ENCODE measurements around the gene EVC. TPM values are rescaled to one million over a fixed set of nuclear protein-coding genes. Genes with fewer than 3 reads are reported as not detected.

EVC gene
- total RNA-seq, 4 donors from 2014 or later, result 4.9 to 48.3 (median 38.0) TPM

DNA sequence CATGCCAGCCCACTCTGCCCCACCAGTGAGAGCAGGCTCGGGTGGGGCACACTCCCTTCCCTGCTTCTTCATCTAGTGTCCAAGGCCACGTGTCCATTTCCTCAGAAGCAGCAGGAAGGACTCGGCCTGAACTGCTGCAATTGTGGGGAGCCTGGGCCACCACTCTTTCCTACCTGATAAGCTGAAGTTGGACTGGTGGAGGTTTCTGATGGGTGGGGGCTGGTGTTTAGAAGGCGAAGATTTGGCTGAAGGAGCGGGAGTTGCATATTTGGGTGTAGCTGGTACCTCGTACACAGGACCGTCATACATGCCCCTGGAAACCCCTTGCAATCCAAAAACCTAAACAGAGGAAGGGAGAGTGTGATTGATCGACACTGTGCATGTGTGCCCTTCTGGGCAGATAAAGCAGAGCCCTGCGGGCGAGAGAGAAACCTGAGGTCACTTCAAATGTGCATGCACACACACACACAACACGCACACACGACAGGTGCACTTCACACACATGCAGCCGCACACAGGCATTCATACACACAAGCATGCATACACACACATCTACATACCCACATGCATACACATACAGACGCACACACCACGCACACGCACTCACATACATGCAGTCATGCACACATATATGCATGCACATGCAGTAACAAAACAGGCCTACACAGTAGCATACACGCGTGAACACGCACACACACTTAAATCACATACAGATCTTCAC lies 114.5 kb downstream of the EVC start:
- Histone ChIP-seq H3K36me3 (no peaks in the 10 kb centered on the region), H3K27me3 (no peaks in the 10 kb centered on the region), H3K27ac (no peak overlapping the region), H3K4me3 (no peak overlapping the region), H3K4me1 (no peaks in the 10 kb centered on the region), H3K9me3 (no peaks in the 10 kb centered on the region)
- no peak for TF ChIP-seq CTCF (IDR thresholded peaks at IDR 0.05)
- no peak for TF ChIP-seq POLR2A (IDR thresholded peaks at IDR 0.05)
- no peak for DNase-seq
- intact Hi-C loops (cut with DNase I; ENCODE audit: low total_unique reads), result no loop called here

- Histone ChIP-seq H3K27me3 (no peaks in the 10 kb centered on the region), H3K9me3 (no peaks in the 10 kb centered on the region), H3K4me1 (no peaks in the 10 kb centered on the region), H3K4me3 (no peak overlapping the region), H3K36me3 (no peaks in the 10 kb centered on the region), H3K27ac (no peak overlapping the region)
- no peak for TF ChIP-seq POLR2A (IDR thresholded peaks at IDR 0.05)
- TF ChIP-seq CTCF (IDR thresholded peaks at IDR 0.05), result no peak
- intact Hi-C loops (cut with DNase I; ENCODE audit: low total_unique reads), result no loop called here
- no peak for DNase-seq
These were observed 115.6 kb downstream of the EVC start for GRCh38 chr4:5826437-5827107.

- Histone ChIP-seq H3K27ac (no peak overlapping the region), H3K9me3 (no peaks in the 10 kb centered on the region), H3K36me3 (no peaks in the 10 kb centered on the region), H3K27me3 (no peaks in the 10 kb centered on the region), H3K4me1 (no peaks in the 10 kb centered on the region), H3K4me3 (no peak overlapping the region)
- DNase-seq, result no peak
- TF ChIP-seq POLR2A (IDR thresholded peaks at IDR 0.05) (no peak), CTCF (IDR thresholded peaks at IDR 0.05) (no peak)
- intact Hi-C loops (cut with DNase I; ENCODE audit: low total_unique reads), result no loop called here
These were observed 116.4 kb downstream of the EVC start for GRCh38 chr4:5827108-5828004.

DNA sequence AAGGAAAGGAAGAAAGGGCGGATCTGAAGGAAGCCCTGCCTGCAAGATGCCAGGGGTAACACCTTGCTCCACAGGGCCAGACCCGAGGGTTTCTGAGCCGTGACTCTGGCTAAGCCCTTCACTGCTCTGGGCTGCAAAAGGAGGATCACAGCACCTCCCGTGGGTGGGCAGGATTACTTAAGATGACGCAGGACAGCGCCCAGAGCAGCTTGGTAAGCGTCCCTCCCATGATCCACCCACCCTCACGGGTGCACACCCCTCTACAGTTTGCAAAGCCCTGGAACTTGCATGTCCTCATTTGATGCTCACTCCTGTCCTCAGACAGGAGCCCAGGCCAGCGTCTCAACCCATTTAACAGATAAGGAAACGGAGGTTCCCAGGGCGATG lies 117.0 kb downstream of the EVC start:
- intact Hi-C loops (cut with DNase I; ENCODE audit: low total_unique reads), result no loop called here
- TF ChIP-seq POLR2A (IDR thresholded peaks at IDR 0.05) (no peak), CTCF (IDR thresholded peaks at IDR 0.05) (no peak)
- H3K9me3 ChIP-seq, result no peaks in the 10 kb centered on the region
- no peak for DNase-seq
- H3K27ac ChIP-seq, result no peak overlapping the region
- no peaks in the 10 kb centered on the region for H3K36me3 ChIP-seq
- no peaks in the 10 kb centered on the region for H3K4me1 ChIP-seq
- H3K4me3 ChIP-seq, result no peak overlapping the region
- no peaks in the 10 kb centered on the region for H3K27me3 ChIP-seq
